DOHH2 (cell line): Measurements from ENCODE around the gene RECQL.

Source experiments
- EZH2phosphoT487 ChIP-seq: fragments of 200-600 bp; sonication (generic); IDR thresholded peaks from 2 replicates; pipeline ENCODE4 v1.6.1; 2017; ENCODE audit warnings: borderline replicate concordance, mild to moderate bottlenecking, antibody characterized with exemption, low read length, moderate library complexity, mixed read lengths
- TF ChIP-seq, protein P1 (sequence below): fragments of 200-600 bp; sonication (generic); IDR thresholded peaks from one replicate; pipeline ENCODE4 v1.5.1; 2014; ENCODE audit warnings: antibody characterized with exemption, mild to moderate bottlenecking, low read depth, low read length; ENCODE audit not compliant: poor library complexity, severe bottlenecking

DNA sequence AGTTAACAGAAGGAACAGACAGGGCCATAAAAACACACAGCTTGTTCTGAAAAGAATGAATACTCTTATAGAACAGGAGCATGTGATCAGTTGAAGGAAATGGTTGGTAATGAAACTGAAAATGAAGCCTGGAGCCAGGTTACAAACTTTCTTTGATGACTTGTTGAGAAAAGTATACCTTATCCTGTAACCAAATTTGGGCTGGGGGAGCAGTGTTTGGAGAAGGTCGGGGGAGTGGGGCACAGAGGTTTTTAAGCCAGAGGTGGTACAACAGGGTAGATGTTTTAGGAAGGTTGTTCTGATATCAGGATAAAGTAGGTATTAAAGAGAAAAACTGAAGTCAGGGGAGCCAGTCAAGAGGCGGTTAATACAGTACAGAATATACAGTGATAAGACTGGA is 8.3 kb upstream of the RECQL start:
- TF ChIP-seq, protein P1, sequence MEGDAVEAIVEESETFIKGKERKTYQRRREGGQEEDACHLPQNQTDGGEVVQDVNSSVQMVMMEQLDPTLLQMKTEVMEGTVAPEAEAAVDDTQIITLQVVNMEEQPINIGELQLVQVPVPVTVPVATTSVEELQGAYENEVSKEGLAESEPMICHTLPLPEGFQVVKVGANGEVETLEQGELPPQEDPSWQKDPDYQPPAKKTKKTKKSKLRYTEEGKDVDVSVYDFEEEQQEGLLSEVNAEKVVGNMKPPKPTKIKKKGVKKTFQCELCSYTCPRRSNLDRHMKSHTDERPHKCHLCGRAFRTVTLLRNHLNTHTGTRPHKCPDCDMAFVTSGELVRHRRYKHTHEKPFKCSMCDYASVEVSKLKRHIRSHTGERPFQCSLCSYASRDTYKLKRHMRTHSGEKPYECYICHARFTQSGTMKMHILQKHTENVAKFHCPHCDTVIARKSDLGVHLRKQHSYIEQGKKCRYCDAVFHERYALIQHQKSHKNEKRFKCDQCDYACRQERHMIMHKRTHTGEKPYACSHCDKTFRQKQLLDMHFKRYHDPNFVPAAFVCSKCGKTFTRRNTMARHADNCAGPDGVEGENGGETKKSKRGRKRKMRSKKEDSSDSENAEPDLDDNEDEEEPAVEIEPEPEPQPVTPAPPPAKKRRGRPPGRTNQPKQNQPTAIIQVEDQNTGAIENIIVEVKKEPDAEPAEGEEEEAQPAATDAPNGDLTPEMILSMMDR: no peak
- no peak for TF ChIP-seq EZH2phosphoT487
